ENCODE results near the gene EML1. TPM values are rescaled to one million over a fixed set of nuclear protein-coding genes. Genes with fewer than 3 reads are reported as not detected.
"Not testable (repeated sequence)": the region's sequence is repeated elsewhere in the genome, so short reads cannot be mapped to it uniquely, and the experiment has no call there.

The EML1 gene
- total RNA-seq, 3 donors from 2014 or later: 5.4 to 82.5 (median 8.1) TPM

DNA sequence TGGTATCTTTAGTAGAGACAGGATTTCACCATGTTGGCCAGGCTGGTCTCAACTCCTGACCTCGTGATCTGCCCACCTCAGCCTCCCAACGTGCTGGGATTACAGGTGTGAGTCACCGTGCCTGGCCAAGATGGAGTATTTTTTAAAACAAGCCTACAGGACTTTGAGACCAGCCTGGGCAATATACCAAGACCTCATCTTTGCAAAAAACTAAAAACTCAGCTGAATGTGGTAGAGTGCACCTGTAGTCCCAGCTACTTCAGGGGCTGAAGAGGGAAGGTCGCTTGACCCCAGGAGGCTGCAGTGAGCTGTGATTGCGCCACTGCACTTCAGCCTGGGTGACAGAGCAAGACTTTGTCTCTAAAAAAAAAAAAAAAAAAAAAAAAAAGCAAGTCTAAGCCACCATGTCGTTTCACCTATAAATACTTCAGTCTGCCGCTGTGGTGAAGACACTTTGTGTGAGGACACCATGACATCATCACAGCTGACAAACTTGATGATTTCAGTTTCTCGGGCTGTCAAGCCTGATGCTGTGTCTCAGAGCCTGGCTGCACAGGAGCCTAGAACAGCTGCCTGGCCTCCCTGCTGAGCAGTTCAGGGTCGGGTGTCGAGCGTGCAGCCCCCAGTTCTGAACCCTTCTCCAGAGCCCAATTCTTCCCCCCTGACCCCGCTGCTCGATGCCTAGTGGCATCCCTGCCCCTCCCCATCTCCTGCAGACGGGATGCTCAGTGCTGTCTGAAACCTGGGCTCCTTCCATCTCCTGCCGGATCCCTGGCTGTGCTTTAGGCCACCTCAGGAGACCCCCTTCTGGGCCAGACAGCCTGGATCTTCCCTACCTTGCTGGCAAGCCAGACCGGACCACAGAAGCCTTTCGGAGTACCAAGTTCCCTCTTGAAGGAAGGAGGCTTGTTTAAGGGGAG lies 152.8 kb downstream of the EML1 start:
- DNase-seq: no peak
- Histone ChIP-seq H3K4me3 (no peak overlapping the region), H3K9me3 (no peaks in the 10 kb centered on the region), H3K4me1 (ENCODE audit: low read depth) (peaks cover 11% of the 10 kb centered on the region), H3K36me3 (ENCODE audit: low read depth) (no peaks in the 10 kb centered on the region)
- TF ChIP-seq, protein P1, sequence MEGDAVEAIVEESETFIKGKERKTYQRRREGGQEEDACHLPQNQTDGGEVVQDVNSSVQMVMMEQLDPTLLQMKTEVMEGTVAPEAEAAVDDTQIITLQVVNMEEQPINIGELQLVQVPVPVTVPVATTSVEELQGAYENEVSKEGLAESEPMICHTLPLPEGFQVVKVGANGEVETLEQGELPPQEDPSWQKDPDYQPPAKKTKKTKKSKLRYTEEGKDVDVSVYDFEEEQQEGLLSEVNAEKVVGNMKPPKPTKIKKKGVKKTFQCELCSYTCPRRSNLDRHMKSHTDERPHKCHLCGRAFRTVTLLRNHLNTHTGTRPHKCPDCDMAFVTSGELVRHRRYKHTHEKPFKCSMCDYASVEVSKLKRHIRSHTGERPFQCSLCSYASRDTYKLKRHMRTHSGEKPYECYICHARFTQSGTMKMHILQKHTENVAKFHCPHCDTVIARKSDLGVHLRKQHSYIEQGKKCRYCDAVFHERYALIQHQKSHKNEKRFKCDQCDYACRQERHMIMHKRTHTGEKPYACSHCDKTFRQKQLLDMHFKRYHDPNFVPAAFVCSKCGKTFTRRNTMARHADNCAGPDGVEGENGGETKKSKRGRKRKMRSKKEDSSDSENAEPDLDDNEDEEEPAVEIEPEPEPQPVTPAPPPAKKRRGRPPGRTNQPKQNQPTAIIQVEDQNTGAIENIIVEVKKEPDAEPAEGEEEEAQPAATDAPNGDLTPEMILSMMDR (IDR thresholded peaks at IDR 0.05): no peak
- intact Hi-C loops (cut with DNase I, micrococcal nuclease): no loop called here
- ATAC-seq: no peak

DNA sequence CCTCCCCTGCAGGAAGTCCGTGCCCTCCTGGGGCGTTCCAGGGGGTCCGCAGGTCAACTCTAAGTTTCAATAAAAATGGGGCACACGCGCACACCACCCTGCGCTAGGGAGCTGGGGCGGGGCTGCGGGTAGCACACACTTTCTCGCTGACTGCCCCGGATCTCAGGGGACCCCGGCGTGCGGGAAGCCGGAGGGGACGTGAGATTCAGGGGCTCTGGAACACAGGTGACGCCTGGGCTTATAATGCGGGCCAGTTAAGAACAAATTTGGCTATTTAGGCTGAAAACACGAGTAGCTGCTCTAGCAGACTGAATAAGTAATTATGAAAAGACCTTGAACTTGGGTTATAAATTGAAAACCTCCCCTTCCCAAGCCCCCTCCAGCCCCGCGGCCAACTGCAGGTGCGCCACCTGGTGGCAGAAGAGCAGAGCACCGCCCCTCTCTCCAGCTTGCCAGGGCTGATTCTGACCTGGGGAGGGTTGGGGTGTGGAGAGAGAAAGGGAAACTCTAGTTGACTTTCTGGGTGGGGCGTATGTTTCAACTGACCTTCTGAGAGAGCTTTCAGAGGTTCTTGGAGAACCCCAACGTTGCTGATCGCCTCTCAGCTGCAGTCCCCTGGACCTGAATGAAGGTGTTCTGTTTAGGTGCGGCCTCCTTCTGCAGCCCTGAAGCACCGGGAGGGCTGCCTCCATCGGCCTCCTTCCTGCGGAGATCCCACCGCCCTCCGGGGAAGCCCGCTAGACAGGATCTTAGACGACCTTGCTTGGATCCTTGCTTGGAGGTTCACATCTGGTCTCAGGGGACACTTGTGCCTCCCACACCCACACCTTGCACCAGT lies 153.7 kb downstream of the EML1 start:
- TF ChIP-seq, protein P1 (IDR thresholded peaks at IDR 0.05): peak; percentile 79
- intact Hi-C loops (cut with DNase I, micrococcal nuclease): no loop called here
- peak in 2 of 3 donors; percentile 58 to 63 for DNase-seq
- peak; percentile 69 for ATAC-seq
- H3K9me3 ChIP-seq: no peaks in the 10 kb centered on the region
- H3K4me1 ChIP-seq (ENCODE audit: low read depth): peaks cover 11% of the 10 kb centered on the region
- H3K4me3 ChIP-seq: no peak overlapping the region
- H3K36me3 ChIP-seq (ENCODE audit: low read depth): no peaks in the 10 kb centered on the region

DNA sequence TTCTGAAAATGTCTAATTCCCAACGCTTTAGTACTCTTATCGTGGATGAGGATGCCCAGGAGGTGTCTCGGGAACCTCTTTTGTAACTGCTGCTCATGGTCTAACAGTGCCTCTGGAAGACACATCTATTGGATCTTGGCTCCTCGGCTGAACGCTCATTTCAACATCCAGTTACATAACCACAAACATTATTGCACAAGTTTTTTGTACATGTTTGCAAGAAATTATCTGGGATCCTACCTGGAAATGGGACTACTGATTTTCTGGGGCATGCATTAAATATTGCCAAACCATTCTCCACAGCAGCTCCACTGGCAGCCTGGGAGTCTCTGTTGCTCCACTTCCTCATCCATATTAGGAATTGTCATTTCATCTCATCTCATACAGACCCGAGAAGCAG lies 154.5 kb downstream of the EML1 start:
- no peak for ATAC-seq

DNA sequence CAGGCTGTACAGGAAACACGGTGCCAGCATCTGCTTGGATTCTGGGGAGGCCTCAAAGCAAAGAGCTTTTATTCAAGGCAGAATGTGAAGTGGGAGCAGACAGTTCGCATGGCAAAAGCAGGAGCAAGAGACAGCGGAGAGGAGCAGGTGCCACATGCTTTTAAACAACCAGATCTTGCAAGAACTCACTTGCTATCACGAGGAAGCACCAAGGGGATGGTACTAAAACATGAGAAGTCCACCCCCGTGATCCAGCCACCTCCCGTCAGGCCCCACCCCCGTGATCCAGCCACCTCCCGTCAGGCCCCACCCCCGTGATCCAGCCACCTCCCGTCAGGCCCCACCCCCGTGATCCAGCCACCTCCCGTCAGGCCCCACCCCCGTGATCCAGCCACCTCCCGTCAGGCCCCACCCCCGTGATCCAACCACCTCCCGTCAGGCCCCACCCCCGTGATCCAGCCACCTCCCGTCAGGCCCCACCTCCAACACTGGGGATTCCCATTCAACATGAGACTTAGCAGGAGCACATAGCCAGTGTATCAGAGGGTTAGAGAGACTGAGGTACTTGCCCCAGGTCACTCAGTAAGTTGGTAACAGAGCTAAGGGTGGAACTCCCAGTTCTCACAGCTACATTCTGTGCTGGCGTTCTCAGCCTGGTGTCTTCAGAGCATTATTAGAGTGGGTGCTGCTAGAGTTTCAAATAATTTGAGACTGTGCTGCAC lies 156.0 kb downstream of the EML1 start:
- ATAC-seq (peak; percentile 49), DNase-seq (peak in 1 of 3 donors; percentile 36)
- H3K36me3 ChIP-seq (ENCODE audit: low read depth); H3K4me3 ChIP-seq; intact Hi-C loops (cut with DNase I, micrococcal nuclease); H3K9me3 ChIP-seq: not testable (repeated sequence)
- peaks cover 11% of the 10 kb centered on the region for H3K4me1 ChIP-seq (ENCODE audit: low read depth)

More for the DNA sequence above, 154.5 kb downstream of the EML1 start:
- DNase-seq: no peak
- intact Hi-C loops (cut with DNase I, micrococcal nuclease): no loop called here
- Histone ChIP-seq H3K4me3 (no peak overlapping the region), H3K36me3 (ENCODE audit: low read depth) (no peaks in the 10 kb centered on the region), H3K4me1 (ENCODE audit: low read depth) (peaks cover 11% of the 10 kb centered on the region), H3K9me3 (no peaks in the 10 kb centered on the region)
- TF ChIP-seq, protein P1 (IDR thresholded peaks at IDR 0.05): no peak

DNA sequence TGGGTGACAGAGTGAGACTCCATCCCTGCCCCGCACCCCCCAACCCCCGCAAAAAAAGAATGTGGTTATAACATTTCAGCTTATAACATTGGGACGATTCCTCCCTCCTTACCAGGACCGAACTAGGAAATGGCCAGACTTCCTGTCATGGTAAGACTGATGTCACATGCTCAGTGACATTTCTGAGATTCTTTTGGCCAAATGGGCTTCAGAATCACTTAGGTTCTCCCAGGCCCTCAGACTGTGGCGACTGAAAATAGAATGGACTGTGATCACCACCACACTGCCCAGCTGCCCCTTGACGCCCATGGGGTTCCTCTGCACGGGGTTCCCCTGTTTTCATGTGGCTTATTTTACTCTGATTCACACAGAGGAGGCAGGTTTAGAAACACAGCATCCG lies 157.0 kb downstream of the EML1 start:
- ATAC-seq: no peak
- TF ChIP-seq, protein P1 (IDR thresholded peaks at IDR 0.05): no peak
- Histone ChIP-seq H3K9me3 (no peaks in the 10 kb centered on the region), H3K36me3 (ENCODE audit: low read depth) (no peaks in the 10 kb centered on the region), H3K4me1 (ENCODE audit: low read depth) (peaks cover 11% of the 10 kb centered on the region), H3K4me3 (no peak overlapping the region)
- intact Hi-C loops (cut with DNase I, micrococcal nuclease): no loop called here
- no peak for DNase-seq
